ENCODE results near the gene NAP1L4. TPM values are rescaled to one million over a fixed set of nuclear protein-coding genes. Genes with fewer than 3 reads are reported as not detected.

Gene NAP1L4
- total RNA-seq, 1 experiment from 2014 or later = 212 TPM

GRCh38 chr11:2921742-2922493 lies 70.2 kb downstream of the NAP1L4 start:
- Histone ChIP-seq H3K23me2 (ENCODE audit: insufficient read length, low read depth, low read length, poor library complexity, severe bottlenecking) (no peaks in the 10 kb centered on the region), H3K79me1 (ENCODE audit: insufficient read depth, low read depth, low read length, poor library complexity, severe bottlenecking) (no peaks in the 10 kb centered on the region), H3K27ac (ENCODE audit: insufficient read length, low read depth, low read length) (no peak overlapping the region), H3K4me2 (ENCODE audit: insufficient read depth, insufficient read length, low read length) (no peak overlapping the region), H3K4me1 (ENCODE audit: insufficient read depth, low read length) (no peaks in the 10 kb centered on the region), H3K79me2 (ENCODE audit: insufficient read depth, low read length) (no peaks in the 10 kb centered on the region), H3K14ac (ENCODE audit: insufficient read depth, low read length) (no peak overlapping the region; the same call in 1 of the 2 replicates), H3K56ac (ENCODE audit: insufficient read length, low read depth, low read length) (no peak overlapping the region), H2AK5ac (ENCODE audit: insufficient read length, low read length) (no peak overlapping the region), H3K27me3 (ENCODE audit: insufficient read depth, low read length) (no peaks in the 10 kb centered on the region), H2BK5ac (ENCODE audit: insufficient read length, low read length) (no peak overlapping the region), H3K9me3 (ENCODE audit: control insufficient read depth, low read depth, low read length) (no peaks in the 10 kb centered on the region), H4K20me1 (ENCODE audit: control insufficient read depth, insufficient read depth, insufficient read length) (no peaks in the 10 kb centered on the region), H3T11ph (ENCODE audit: low read length) (no peak overlapping the region), H3K23ac (ENCODE audit: insufficient read length, low read depth, low read length) (no peak overlapping the region), H4K8ac (replicated peaks; ENCODE audit: insufficient read length, low read depth, low read length) (no peak overlapping the region), H2AFZ (ENCODE audit: low read length) (no peak overlapping the region), H3K4ac (ENCODE audit: low read depth, low read length) (no peak overlapping the region), H2BK15ac (ENCODE audit: low read depth, low read length) (no peak overlapping the region; the same call in 1 of the 2 replicates), H2BK12ac (ENCODE audit: insufficient read length, low read depth, low read length) (no peak overlapping the region), H4K91ac (ENCODE audit: insufficient read length, low read depth, low read length) (no peak overlapping the region), H3K9ac (ENCODE audit: extremely low read depth, insufficient read length, low read length) (no peak overlapping the region), H2BK20ac (ENCODE audit: low read depth, low read length, poor library complexity, severe bottlenecking) (no peak overlapping the region), H4K5ac (ENCODE audit: insufficient read length, low read depth, low read length) (no peak overlapping the region), H2BK120ac (ENCODE audit: low read depth, low read length, poor library complexity, severe bottlenecking) (no peak overlapping the region), H3K18ac (ENCODE audit: insufficient read length, low read depth, low read length) (no peak overlapping the region)
- Mint-ChIP-seq H3K36me3 (ENCODE audit: insufficient read depth in 1 of 3, low read depth in 3 of 3) (no peaks in the 10 kb centered on the region; a peak in 1 of 7 replicates), H3K9me3 (no peaks in the 10 kb centered on the region; a peak in 1 of 5 replicates), H3K27me3 (ENCODE audit: low read depth) (peaks cover 7% of the 10 kb centered on the region), H3K27ac (peak overlapping the region in 1 of 3 experiments; percentile 31; a peak in 1 of 7 replicates), H3K4me1 (no peaks in the 10 kb centered on the region), H3K4me3 (no peak overlapping the region)
- TF ChIP-seq, protein P1, sequence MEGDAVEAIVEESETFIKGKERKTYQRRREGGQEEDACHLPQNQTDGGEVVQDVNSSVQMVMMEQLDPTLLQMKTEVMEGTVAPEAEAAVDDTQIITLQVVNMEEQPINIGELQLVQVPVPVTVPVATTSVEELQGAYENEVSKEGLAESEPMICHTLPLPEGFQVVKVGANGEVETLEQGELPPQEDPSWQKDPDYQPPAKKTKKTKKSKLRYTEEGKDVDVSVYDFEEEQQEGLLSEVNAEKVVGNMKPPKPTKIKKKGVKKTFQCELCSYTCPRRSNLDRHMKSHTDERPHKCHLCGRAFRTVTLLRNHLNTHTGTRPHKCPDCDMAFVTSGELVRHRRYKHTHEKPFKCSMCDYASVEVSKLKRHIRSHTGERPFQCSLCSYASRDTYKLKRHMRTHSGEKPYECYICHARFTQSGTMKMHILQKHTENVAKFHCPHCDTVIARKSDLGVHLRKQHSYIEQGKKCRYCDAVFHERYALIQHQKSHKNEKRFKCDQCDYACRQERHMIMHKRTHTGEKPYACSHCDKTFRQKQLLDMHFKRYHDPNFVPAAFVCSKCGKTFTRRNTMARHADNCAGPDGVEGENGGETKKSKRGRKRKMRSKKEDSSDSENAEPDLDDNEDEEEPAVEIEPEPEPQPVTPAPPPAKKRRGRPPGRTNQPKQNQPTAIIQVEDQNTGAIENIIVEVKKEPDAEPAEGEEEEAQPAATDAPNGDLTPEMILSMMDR (conservative IDR thresholded peaks at IDR 0.05) = no peak
- WGBS (ENCODE audit: extremely low coverage, insufficient read length, low lambda C conversion rate) = no CpG with 5 or more reads among the region's 29 CpGs
- no peak for DNase-seq

Measured in H9 (cell line).